Lung (tissue), 12 donors: ENCODE results near the gene PNLIP. TPM values are rescaled to one million over a fixed set of nuclear protein-coding genes. Genes with fewer than 3 reads are reported as not detected.

Experiments used
- ATAC-seq: fragments of 200-7000 bp; cut with Tn5 transposase; one replicate; pipeline ENCODE4 v1.9.1; 2020; ENCODE audit warnings: moderate number of reproducible peaks; ENCODE audit not compliant: insufficient read depth, low FRiP score
- DNase-seq, 3 donors: peaks; one replicate each; pipeline ENCODE4 v3.0.0-alpha.2; 2013 to 2017
- H3K27ac ChIP-seq, 2 donors: one replicate each; pipeline ENCODE4 v1.5.1; 2013; ENCODE audit warnings: mild to moderate bottlenecking in 2 of 2, moderate library complexity in 2 of 2, control low read depth in 1 of 2, inconsistent platforms in 1 of 2, low read depth in 1 of 2, low read length in 1 of 2
- H3K27me3 ChIP-seq, 3 donors: one replicate each; pipeline ENCODE4 v1.5.1; 2013; ENCODE audit warnings: low read length in 2 of 3; ENCODE audit not compliant: control insufficient read depth in 3 of 3, insufficient read depth in 3 of 3
- H3K36me3 ChIP-seq, 4 donors: one replicate each; pipeline ENCODE4 v1.5.1; 2013; ENCODE audit warnings: low read length in 4 of 4, mild to moderate bottlenecking in 1 of 4, moderate library complexity in 1 of 4; ENCODE audit not compliant: control insufficient read depth in 4 of 4, insufficient read depth in 4 of 4
- H3K4me1 ChIP-seq, 5 donors: one replicate each; pipeline ENCODE4 v1.5.1; 2013; ENCODE audit warnings: low read length in 5 of 5, mild to moderate bottlenecking in 2 of 5, moderate library complexity in 1 of 5; ENCODE audit not compliant: control insufficient read depth in 5 of 5, insufficient read depth in 5 of 5
- H3K4me3 ChIP-seq: one replicate; pipeline ENCODE4 v1.5.1; 2013; ENCODE audit warnings: mild to moderate bottlenecking, control low read depth, moderate library complexity
- H3K9ac ChIP-seq, 2 donors: one replicate each; pipeline ENCODE4 v1.5.1; 2013; ENCODE audit warnings: low read length in 2 of 2, control low read depth in 1 of 2; ENCODE audit not compliant: insufficient read depth in 1 of 2
- H3K9me3 ChIP-seq, 4 donors: one replicate each; pipeline ENCODE4 v1.5.1; 2013; ENCODE audit warnings: low read length in 3 of 4, mild to moderate bottlenecking in 1 of 4, moderate library complexity in 1 of 4; ENCODE audit not compliant: control insufficient read depth in 4 of 4, insufficient read depth in 3 of 4
- WGBS, 2 donors: extraction: QIAGEN DNeasy Blood & Tissue Kit; methylation state at CpG; one replicate each; pipeline ENCODE4 v1.1.7; 2013; 5-methylcytosine and 5-hydroxymethylcytosine counted together
- polyA plus RNA-seq, 2 donors: library from polyadenylated mRNA; stranded (reverse); fragments of 200-250 nt; gene quantifications; one replicate each; pipeline ENCODE4 v1.2.1, GENCODE V29; 2013
- total RNA-seq, 2 donors: library from RNA; depleted of rRNA in 1 of 2; stranded (reverse); fragments of >200 nt in 1 of 2; gene quantifications; one replicate each; pipeline ENCODE4 v1.2.1, GENCODE V29; 2014 to 2021
- TF ChIP-seq, protein P1 (sequence below): IDR thresholded peaks from 2 replicates; pipeline ENCODE4 v1.5.1; 2012; ENCODE audit warnings: mild to moderate bottlenecking; ENCODE audit errors: control extremely low read depth, extremely low read depth
- donor health status: control.
- donor health status: control.
- donor health status: Bipolar disorder and iron deficiency.
- donor health status: healthy.
- donor health status: DM: yes; HTN: yes; CAD: no.

Gene PNLIP
- total and polyA plus RNA-seq, 4 donors: 0.14 to 2.9 TPM; not detected in 2

DNA sequence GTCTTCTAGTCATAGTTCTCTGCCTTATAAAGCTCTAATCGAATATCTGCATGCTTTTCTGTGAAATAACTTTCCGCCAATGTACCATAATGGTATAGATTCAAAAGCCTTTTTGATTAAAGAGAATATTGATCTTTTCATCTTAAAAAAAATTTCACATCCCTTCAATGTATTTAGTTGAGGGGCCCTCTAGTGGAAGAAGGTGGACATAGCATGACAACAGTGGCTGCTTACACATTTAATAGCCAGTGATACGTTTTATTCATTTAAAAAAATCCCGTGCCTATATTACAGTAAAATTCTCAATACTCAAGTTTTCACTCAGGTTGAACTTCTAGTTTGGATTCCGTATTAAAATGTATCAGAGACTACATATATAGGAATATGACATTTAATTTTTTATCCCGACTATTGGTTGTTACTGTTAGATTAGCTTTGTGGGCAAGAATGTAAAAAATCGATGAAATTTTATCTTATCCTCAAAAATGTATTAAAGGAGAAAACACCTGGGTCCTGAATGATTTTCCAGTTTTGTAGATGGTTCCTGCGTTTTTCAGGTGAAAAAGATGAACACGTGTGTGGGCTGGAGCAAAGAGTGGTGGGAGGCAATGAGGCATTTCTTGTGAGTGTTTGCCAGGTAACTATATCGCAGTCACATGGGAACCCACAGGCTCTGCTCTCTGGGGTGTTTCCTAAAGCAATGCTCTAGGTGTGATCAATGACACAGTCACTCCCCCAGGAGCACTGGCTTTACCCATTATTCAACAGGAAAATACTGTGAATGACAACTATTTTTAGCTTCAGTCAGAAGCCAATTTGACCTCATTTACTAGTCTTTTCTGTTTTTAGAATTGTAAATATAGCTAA, 24.1 kb upstream of the PNLIP start:
- H3K36me3 ChIP-seq: no peaks in the 10 kb centered on the region
- peaks cover 0 to 7% (median 0%) of the 10 kb centered on the region in 5 donors for H3K4me1 ChIP-seq
- H3K9me3 ChIP-seq: no peaks in the 10 kb centered on the region
- H3K27me3 ChIP-seq: peaks cover 0 to 2% (median 0%) of the 10 kb centered on the region in 3 donors
- 34 to 41% methylated on average over 10 of the region's 10 CpGs for WGBS, 2 donors
- H3K27ac ChIP-seq: no peak overlapping the region
- ATAC-seq (no peak), DNase-seq (peak in 2 of 3 donors; percentile 27 to 37)
- H3K4me3 ChIP-seq: no peak overlapping the region
- TF ChIP-seq, protein P1, sequence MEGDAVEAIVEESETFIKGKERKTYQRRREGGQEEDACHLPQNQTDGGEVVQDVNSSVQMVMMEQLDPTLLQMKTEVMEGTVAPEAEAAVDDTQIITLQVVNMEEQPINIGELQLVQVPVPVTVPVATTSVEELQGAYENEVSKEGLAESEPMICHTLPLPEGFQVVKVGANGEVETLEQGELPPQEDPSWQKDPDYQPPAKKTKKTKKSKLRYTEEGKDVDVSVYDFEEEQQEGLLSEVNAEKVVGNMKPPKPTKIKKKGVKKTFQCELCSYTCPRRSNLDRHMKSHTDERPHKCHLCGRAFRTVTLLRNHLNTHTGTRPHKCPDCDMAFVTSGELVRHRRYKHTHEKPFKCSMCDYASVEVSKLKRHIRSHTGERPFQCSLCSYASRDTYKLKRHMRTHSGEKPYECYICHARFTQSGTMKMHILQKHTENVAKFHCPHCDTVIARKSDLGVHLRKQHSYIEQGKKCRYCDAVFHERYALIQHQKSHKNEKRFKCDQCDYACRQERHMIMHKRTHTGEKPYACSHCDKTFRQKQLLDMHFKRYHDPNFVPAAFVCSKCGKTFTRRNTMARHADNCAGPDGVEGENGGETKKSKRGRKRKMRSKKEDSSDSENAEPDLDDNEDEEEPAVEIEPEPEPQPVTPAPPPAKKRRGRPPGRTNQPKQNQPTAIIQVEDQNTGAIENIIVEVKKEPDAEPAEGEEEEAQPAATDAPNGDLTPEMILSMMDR: no peak
- H3K9ac ChIP-seq: no peak overlapping the region

GRCh38 chr10:116522803-116523381, 22.8 kb upstream of the PNLIP start:
- Histone ChIP-seq H3K9ac (no peak overlapping the region), H3K36me3 (no peaks in the 10 kb centered on the region), H3K4me1 (peaks cover 0 to 7% (median 0%) of the 10 kb centered on the region in 5 donors), H3K4me3 (no peak overlapping the region), H3K27me3 (peaks cover 0 to 2% (median 0%) of the 10 kb centered on the region in 3 donors), H3K27ac (no peak overlapping the region), H3K9me3 (peaks cover 0 to 2% (median 0%) of the 10 kb centered on the region in 4 donors)
- TF ChIP-seq, protein P1: no peak
- ATAC-seq: no peak
- no peak for DNase-seq
- 72 to 83% methylated on average over 8 of the region's 8 CpGs for WGBS, 2 donors

DNA sequence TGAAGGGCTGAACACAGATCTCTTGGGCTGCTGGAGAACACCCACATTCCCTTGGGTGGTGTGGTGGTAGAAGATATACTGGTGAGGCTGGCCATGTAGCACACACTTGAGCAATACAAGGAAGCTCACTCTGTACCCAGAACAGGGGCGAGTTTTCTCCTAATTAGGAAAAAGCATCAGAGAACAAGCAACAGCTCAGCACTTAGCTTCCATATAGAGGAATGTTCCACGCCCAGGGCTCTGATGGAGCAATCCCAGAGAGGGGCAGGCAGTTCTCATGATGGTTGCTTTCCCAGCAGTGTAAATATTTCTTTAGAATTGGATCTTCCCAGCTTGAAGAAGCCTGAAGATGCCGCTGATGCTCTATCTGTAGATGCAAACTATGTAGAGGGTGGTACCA, 21.0 kb upstream of the PNLIP start:
- Histone ChIP-seq H3K27me3 (peaks cover 0 to 2% (median 0%) of the 10 kb centered on the region in 3 donors), H3K9me3 (peaks cover 0 to 2% (median 0%) of the 10 kb centered on the region in 4 donors), H3K4me1 (peaks cover 0 to 7% (median 0%) of the 10 kb centered on the region in 5 donors), H3K36me3 (no peaks in the 10 kb centered on the region), H3K27ac (no peak overlapping the region), H3K4me3 (no peak overlapping the region), H3K9ac (no peak overlapping the region)
- TF ChIP-seq, protein P1: no peak
- no peak for ATAC-seq
- WGBS, 2 donors: 77 to 91% methylated on average over 3 of the region's 3 CpGs
- no peak for DNase-seq
